ENCODE measurements around the gene MMP14. TPM values are rescaled to one million over a fixed set of nuclear protein-coding genes. Genes with fewer than 3 reads are reported as not detected.

The MMP14 gene
- total and polyA plus RNA-seq, 9 of the 15 experiments (the other 6 are each of a cell fraction or from before 2014, with no cell fraction given): 0.36 to 5.8 (median 1.3) TPM; not detected in 2

GRCh38 chr14:22897357-22897756 lies 61.0 kb downstream of the MMP14 start (continued):
- TF ChIP-seq ZNF232 (CRISPR knock-in tag; IDR thresholded peaks at IDR 0.05) (no peak), TOE1 (IDR thresholded peaks at IDR 0.05; ENCODE audit: borderline replicate concordance) (no peak), TOE1 (CRISPR knock-in tag; IDR thresholded peaks at IDR 0.05; ENCODE audit: borderline replicate concordance, low read depth) (no peak), HNRNPL (IDR thresholded peaks at IDR 0.05; ENCODE audit: low read depth, low read length) (peak; percentile 64; the same call in 1 of the 2 replicates), ZNF316 (IDR thresholded peaks at IDR 0.05) (peak; percentile 77), SP1 (CRISPR knock-in tag; IDR thresholded peaks at IDR 0.05) (no peak), POLR2AphosphoS2 (IDR thresholded peaks at IDR 0.05; ENCODE audit: low read length) (no peak), TAF9B (IDR thresholded peaks at IDR 0.05; ENCODE audit: partially characterized antibody) (peak; percentile 51), TEAD4 (IDR thresholded peaks at IDR 0.05; ENCODE audit: low read length) (peak; percentile 94), TEAD4 (CRISPR knock-in tag; IDR thresholded peaks at IDR 0.05; ENCODE audit: borderline replicate concordance) (no peak), GATAD2B (IDR thresholded peaks at IDR 0.05; ENCODE audit: borderline replicate concordance) (peak; percentile 81), HEY1 (CRISPR knock-in tag; IDR thresholded peaks at IDR 0.05; ENCODE audit: borderline replicate concordance) (no peak), COPS2 (conservative IDR thresholded peaks at IDR 0.05) (no peak), FOXJ3 (CRISPR knock-in tag; IDR thresholded peaks at IDR 0.05) (no peak), ARNT (IDR thresholded peaks at IDR 0.05) (peak in 1 of 2 experiments; percentile 90; a peak in 2 of 4 replicates), RBM22 (IDR thresholded peaks at IDR 0.05; ENCODE audit: low read depth, low read length, poor library complexity, severe bottlenecking) (no peak), ZFX (CRISPR knock-in tag; IDR thresholded peaks at IDR 0.05) (no peak), SRSF1 (IDR thresholded peaks at IDR 0.05; ENCODE audit: low read depth, low read length) (no peak), SIN3B (IDR thresholded peaks at IDR 0.05; ENCODE audit: low read depth) (no peak), ERF (CRISPR knock-in tag; IDR thresholded peaks at IDR 0.05) (no peak)
- TF ChIP-seq, protein P1, sequence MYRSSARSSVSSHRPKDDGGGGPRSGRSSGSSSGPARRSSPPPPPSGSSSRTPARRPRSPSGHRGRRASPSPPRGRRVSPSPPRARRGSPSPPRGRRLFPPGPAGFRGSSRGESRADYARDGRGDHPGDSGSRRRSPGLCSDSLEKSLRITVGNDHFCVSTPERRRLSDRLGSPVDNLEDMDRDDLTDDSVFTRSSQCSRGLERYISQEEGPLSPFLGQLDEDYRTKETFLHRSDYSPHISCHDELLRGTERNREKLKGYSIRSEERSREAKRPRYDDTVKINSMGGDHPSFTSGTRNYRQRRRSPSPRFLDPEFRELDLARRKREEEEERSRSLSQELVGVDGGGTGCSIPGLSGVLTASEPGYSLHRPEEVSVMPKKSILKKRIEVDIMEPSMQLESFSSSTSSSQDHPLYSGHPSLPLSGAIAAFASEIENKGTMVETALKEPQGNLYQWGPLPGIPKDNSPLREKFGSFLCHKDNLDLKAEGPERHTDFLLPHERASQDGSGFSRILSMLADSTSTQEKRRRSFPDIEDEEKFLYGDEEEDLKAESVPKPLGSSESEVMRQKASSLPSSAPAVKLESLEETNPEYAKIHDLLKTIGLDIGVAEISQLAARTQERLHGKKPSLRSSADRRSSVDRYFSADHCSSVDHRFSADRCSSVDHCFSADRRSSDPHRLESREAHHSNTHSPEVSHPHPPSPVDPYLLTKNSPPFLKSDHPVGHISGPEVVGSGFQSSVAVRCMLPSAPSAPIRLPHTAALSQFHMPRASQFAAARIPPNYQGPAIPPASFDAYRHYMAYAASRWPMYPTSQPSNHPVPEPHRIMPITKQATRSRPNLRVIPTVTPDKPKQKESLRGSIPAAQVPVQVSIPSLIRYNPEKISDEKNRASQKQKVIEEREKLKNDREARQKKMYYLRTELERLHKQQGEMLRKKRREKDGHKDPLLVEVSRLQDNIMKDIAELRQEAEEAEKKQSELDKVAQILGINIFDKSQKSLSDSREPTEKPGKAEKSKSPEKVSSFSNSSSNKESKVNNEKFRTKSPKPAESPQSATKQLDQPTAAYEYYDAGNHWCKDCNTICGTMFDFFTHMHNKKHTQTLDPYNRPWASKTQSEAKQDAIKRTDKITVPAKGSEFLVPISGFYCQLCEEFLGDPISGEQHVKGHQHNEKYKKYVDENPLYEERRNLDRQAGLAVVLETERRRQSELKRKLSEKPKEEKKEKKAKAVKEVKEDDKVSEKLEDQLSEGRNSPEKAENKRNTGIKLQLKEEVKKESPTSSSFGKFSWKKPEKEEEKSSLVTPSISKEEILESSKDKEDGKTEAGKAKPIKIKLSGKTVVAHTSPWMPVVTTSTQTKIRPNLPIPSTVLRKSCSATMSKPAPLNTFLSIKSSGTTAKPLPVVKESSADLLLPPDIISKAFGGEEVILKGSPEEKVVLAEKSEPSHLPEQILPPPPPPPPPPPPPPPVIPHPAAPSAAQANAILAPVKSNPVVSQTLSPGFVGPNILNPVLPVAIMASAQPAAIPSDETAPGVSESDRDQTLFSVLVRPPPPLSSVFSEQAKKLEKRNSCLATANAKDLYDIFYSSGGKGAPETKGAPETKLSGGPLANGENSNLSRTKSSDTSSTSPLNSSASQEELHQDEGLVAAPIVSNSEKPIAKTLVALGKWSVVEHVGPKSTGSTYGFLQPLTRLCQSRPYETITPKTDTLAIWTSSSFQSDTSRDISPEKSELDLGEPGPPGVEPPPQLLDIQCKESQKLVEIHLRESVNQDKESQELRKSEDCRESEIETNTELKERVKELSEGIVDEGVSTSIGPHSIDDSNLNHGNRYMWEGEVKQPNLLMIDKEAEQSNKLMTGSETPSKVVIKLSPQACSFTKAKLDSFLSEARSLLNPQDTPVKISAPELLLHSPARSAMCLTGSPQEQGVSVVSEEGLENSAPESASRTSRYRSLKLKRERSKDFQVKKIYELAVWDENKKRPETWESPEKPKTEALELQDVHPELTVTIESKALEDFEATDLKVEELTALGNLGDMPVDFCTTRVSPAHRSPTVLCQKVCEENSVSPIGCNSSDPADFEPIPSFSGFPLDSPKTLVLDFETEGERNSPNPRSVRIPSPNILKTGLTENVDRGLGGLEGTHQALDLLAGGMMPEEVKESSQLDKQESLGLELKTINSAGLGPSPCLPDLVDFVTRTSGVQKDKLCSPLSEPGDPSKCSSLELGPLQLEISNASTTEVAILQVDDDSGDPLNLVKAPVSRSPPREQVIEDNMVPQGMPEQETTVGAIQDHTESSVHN (IDR thresholded peaks at IDR 0.05; ENCODE audit: borderline replicate concordance in 1 of 2, low read depth in 1 of 2): no peak
- TF ChIP-seq, protein P2, sequence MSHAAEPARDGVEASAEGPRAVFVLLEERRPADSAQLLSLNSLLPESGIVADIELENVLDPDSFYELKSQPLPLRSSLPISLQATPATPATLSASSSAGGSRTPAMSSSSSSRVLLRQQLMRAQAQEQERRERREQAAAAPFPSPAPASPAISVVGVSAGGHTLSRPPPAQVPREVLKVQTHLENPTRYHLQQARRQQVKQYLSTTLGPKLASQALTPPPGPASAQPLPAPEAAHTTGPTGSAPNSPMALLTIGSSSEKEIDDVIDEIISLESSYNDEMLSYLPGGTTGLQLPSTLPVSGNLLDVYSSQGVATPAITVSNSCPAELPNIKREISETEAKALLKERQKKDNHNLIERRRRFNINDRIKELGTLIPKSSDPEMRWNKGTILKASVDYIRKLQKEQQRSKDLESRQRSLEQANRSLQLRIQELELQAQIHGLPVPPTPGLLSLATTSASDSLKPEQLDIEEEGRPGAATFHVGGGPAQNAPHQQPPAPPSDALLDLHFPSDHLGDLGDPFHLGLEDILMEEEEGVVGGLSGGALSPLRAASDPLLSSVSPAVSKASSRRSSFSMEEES (CRISPR knock-in tag; IDR thresholded peaks at IDR 0.05): no peak

All from K562 (cell line).